Keratinocyte (primary cell): ENCODE results near the gene RABGEF1.
"Not testable (repeated sequence)": the region's sequence is repeated elsewhere in the genome, so short reads cannot be mapped to it uniquely, and the experiment has no call there.

Source experiments
- CTCF ChIP-seq, 3 experiments: IDR thresholded peaks in 1 of 3; conservative IDR thresholded peaks in 1 of 3; optimal IDR thresholded peaks in 1 of 3; 2 replicates in 2 of 3; 3 replicates in 1 of 3; pipeline versions ENCODE3 to v1.5.1; 2011; ENCODE audit warnings: low read length in 3 of 3, mild to moderate bottlenecking in 3 of 3, moderate library complexity in 2 of 3, control low read depth in 1 of 3, inconsistent platforms in 1 of 3; ENCODE audit not compliant: insufficient read depth in 2 of 3; ENCODE audit errors: extremely low read depth in 1 of 3
- EZH2 ChIP-seq: IDR thresholded peaks from one replicate; pipeline ENCODE4 v1.6.1; 2012; ENCODE audit warnings: inconsistent platforms, mild to moderate bottlenecking, low read length, moderate library complexity

- not testable (repeated sequence) for TF ChIP-seq CTCF (optimal IDR thresholded peaks at IDR 0.05 in 1 of 3, IDR thresholded peaks at IDR 0.05 in 1 of 3, conservative IDR thresholded peaks at IDR 0.05 in 1 of 3; ENCODE audit: extremely low read depth in 1 of 3, insufficient read depth in 2 of 3, low read length in 3 of 3); EZH2
These were observed 74.8 kb downstream of the RABGEF1 start for GRCh38 chr7:66815186-66815875.
